Right lobe of liver (tissue), 6 donors: ENCODE results near the gene KDM4D. TPM values are rescaled to one million over a fixed set of nuclear protein-coding genes. Genes with fewer than 3 reads are reported as not detected.

Source experiments
- ATAC-seq, 4 donors: fragments of 200-7000 bp; cut with Tn5 transposase; one replicate each; pipeline ENCODE4 v1.9.1; 2020; ENCODE audit warnings: mild to moderate bottlenecking in 4 of 4, moderate library complexity in 4 of 4
- DNase-seq, 3 donors: peaks; one replicate each; pipeline ENCODE4 v3.0.0-alpha.2; 2020
- H3K27ac ChIP-seq, 3 donors: fragments of 200-600 bp; one replicate each; pipeline ENCODE4 v1.8.0; 2022
- H3K27me3 ChIP-seq, 2 donors: fragments of 200-600 bp; one replicate each; pipeline ENCODE4 v1.8.0; 2022
- H3K36me3 ChIP-seq, 4 donors: fragments of 200-600 bp; sonication (generic) in 1 of 4; one replicate each; pipeline versions ENCODE4 v1.5.1 to v1.8.0; 2017 to 2022; ENCODE audit warnings: control low read depth in 1 of 4
- H3K4me1 ChIP-seq, 4 donors: fragments of 200-600 bp; sonication (generic) in 1 of 4; one replicate each; pipeline versions ENCODE4 v1.5.1 to v1.8.0; 2017 to 2022; ENCODE audit warnings: control low read depth in 1 of 4
- H3K4me3 ChIP-seq, 3 donors: fragments of 200-600 bp; one replicate each; pipeline ENCODE4 v1.8.0; 2022
- H3K9me3 ChIP-seq, 4 donors: fragments of 200-600 bp; sonication (generic) in 1 of 4; one replicate each; pipeline versions ENCODE4 v1.5.1 to v1.8.0; 2017 to 2022; ENCODE audit warnings: control low read depth in 1 of 4
- CTCF ChIP-seq, 4 donors: fragments of 200-600 bp in 3 of 4; fragments of 450-650 bp in 1 of 4; IDR thresholded peaks; one replicate each; pipeline versions ENCODE4 v1.5.1 to v1.8.0; 2016 to 2022; ENCODE audit warnings: antibody characterized with exemption in 4 of 4, mild to moderate bottlenecking in 2 of 4
- POLR2A ChIP-seq: fragments of 450-650 bp; IDR thresholded peaks from one replicate; pipeline ENCODE4 v1.6.1; 2017; ENCODE audit warnings: antibody characterized with exemption, mild to moderate bottlenecking
- WGBS: methylation state at CpG from one replicate; pipeline ENCODE4 v1.1.6; 2018; ENCODE audit warnings: low coverage, low lambda C conversion rate; ENCODE audit not compliant: insufficient coverage; ENCODE audit errors: missing lambda C conversion rate; 5-methylcytosine and 5-hydroxymethylcytosine counted together
- intact Hi-C, 2 donors: fragments of 100-400 bp; cut with DNase I; formaldehyde crosslinking; loops; one replicate each; pipeline versions ENCODE4 v1.11.2 to v1.14.1; 2022
- total RNA-seq, 6 experiments: library from RNA; depleted of rRNA in 2 of 6; stranded (reverse); fragments of >200 nt in 2 of 6; fragmentation: NEBNext Ultra II Directional in 3 of 6; extraction: Animal tissue kit (Norgen Biotek cat#: 25700) in 3 of 6; gene quantifications; one replicate each; pipeline versions ENCODE4 v1.1.0 to v1.2.4, GENCODE V29; 2016 to 2023
- donor health status: DM: no; HTN: yes; CAD: no.
- donor health status: DM: no; HTN: no; CAD: no.
- donor health status: DM: no; HTN: no; CAD: no.
- donor health status: DM: no; HTN: yes; CAD: no.
- donor health status: DM: no; HTN: yes; CAD: no.

Gene KDM4D
- total RNA-seq, 6 experiments from 2014 or later, result 0.07 to 0.80 (median 0.18) TPM

- DNase-seq (no peak), ATAC-seq (peak; percentile 30 to 56 (median 50))
Observed at GRCh38 chr11:94933223-94934130, 40.0 kb upstream of the KDM4D start.

GRCh38 chr11:94934362-94934761 lies 39.1 kb upstream of the KDM4D start:
- ATAC-seq (peak in 2 of 4 donors; percentile 19 to 38), DNase-seq (no peak)
- no peaks in the 10 kb centered on the region for H3K4me1 ChIP-seq
- TF ChIP-seq POLR2A (no peak), CTCF (IDR thresholded peaks at IDR 0.05) (no peak)
- no peak overlapping the region for H3K4me3 ChIP-seq
- H3K9me3 ChIP-seq, result no peaks in the 10 kb centered on the region
- no peaks in the 10 kb centered on the region for H3K27me3 ChIP-seq
- WGBS, result 66% methylated on average over 4 of the region's 4 CpGs
- no peaks in the 10 kb centered on the region for H3K36me3 ChIP-seq
- H3K27ac ChIP-seq, result no peak overlapping the region
- intact Hi-C loops, result no loop called here

More at GRCh38 chr11:94933223-94934130, 40.0 kb upstream of the KDM4D start:
- Histone ChIP-seq H3K27ac (peak overlapping the region in 2 of 3 donors; percentile 13 to 21), H3K27me3 (no peaks in the 10 kb centered on the region), H3K4me1 (no peaks in the 10 kb centered on the region), H3K4me3 (no peak overlapping the region), H3K9me3 (no peaks in the 10 kb centered on the region), H3K36me3 (no peaks in the 10 kb centered on the region)
- 34% methylated on average over 5 of the region's 5 CpGs for WGBS
- TF ChIP-seq CTCF (IDR thresholded peaks at IDR 0.05) (no peak), POLR2A (no peak)
- intact Hi-C loops, result no loop called here

- 62% methylated on average over 3 of the region's 3 CpGs for WGBS
- Histone ChIP-seq H3K36me3 (no peaks in the 10 kb centered on the region), H3K27ac (no peak overlapping the region), H3K27me3 (no peaks in the 10 kb centered on the region), H3K4me3 (no peak overlapping the region), H3K4me1 (no peaks in the 10 kb centered on the region), H3K9me3 (no peaks in the 10 kb centered on the region)
- intact Hi-C loops, result no loop called here
- ATAC-seq, result peak in 1 of 4 donors; percentile 34
- TF ChIP-seq POLR2A, result no peak
- no peak for TF ChIP-seq CTCF (IDR thresholded peaks at IDR 0.05)
- no peak for DNase-seq
Observed at GRCh38 chr11:94934846-94935245, 38.7 kb upstream of the KDM4D start.

GRCh38 chr11:94938095-94939055 lies 35.1 kb upstream of the KDM4D start:
- DNase-seq, result peak in 2 of 3 donors; percentile 50 to 55
- Histone ChIP-seq H3K27me3 (no peaks in the 10 kb centered on the region), H3K36me3 (no peaks in the 10 kb centered on the region), H3K27ac (no peak overlapping the region), H3K4me1 (no peaks in the 10 kb centered on the region), H3K9me3 (no peaks in the 10 kb centered on the region), H3K4me3 (no peak overlapping the region)
- intact Hi-C loops, result no loop called here
- peak; percentile 50 to 74 (median 54) for ATAC-seq
- TF ChIP-seq CTCF (IDR thresholded peaks at IDR 0.05) (no peak), POLR2A (no peak)
- 43% methylated on average over 9 of the region's 9 CpGs for WGBS
